NCI-H2107 treated with DMSO at 0.1 percent for 48 hours (cell line): ENCODE data around the gene PSMC5.
"Not testable (repeated sequence)": the region's sequence is repeated elsewhere in the genome, so short reads cannot be mapped to it uniquely, and the experiment has no call there.

ENCODE experiments used
- DNase-seq: peaks from one replicate; lab custom pipeline; 2025; ENCODE audit not compliant: unreplicated experiment; lab: John Stamatoyannopoulos, UW

PSMC5 gene

DNA sequence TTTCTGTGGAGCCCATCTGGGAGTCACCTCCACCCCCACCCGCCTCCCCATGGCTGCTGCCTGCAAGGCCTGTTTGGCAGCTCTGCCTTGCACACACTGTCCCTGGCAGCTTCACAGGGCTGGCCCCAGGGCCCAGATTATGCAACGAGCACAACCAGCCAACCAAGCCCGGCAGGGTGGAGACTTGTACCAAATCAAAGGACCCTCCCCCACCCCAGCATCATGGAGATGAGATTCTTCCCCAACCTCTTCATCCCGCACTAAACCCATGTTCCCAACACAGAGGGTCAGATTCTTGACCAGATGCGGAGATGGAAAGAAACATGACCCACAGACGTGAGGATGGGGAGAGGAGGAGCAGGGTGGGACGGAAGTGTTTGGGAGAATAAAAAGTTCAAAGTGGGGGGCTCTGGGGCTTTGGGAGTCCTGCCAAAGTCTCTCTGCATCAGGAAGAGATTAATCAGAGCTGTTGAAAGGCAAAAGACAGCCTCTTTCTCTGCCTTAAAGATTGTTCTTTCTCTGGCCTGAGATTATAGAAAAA lies 11.5 kb downstream of the PSMC5 start:
- peak; percentile 11 for DNase-seq

DNA sequence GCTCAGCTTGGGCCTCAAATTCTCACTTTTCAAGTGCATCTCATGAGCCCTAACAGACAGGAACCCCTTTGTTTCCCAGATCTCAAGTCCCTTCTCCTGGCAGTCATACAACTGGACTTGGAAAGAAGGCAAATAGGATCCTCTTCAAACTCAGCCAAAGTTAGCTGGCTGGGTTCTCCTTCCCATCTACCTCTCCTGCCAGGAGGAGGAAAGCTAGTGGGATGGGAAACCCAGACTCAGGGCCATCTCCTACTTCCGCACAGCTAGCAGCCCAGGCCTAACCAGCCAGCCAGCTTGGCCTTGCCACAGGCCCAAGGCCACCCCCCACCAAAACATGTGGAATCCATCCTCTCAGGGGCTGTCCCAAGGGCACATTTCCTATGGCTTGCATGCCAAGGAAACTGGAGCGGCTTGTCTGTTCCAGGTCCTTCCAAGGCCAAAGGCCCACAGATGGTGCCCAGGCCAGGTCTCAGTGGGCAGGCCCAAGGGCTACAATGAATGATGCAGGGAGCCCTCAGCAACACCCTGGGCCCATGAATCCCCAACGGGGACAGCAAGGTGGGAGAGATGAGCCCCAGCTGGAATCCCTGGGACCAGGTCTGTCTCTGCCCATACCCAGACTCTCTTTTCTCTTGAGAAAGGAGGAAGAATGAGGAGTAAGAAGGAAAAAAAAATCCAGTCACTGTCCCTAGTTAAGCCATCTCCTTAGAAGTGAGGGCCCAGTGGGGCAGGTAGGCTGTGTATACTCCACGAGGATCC lies 13.5 kb downstream of the PSMC5 start:
- no peak for DNase-seq

DNA sequence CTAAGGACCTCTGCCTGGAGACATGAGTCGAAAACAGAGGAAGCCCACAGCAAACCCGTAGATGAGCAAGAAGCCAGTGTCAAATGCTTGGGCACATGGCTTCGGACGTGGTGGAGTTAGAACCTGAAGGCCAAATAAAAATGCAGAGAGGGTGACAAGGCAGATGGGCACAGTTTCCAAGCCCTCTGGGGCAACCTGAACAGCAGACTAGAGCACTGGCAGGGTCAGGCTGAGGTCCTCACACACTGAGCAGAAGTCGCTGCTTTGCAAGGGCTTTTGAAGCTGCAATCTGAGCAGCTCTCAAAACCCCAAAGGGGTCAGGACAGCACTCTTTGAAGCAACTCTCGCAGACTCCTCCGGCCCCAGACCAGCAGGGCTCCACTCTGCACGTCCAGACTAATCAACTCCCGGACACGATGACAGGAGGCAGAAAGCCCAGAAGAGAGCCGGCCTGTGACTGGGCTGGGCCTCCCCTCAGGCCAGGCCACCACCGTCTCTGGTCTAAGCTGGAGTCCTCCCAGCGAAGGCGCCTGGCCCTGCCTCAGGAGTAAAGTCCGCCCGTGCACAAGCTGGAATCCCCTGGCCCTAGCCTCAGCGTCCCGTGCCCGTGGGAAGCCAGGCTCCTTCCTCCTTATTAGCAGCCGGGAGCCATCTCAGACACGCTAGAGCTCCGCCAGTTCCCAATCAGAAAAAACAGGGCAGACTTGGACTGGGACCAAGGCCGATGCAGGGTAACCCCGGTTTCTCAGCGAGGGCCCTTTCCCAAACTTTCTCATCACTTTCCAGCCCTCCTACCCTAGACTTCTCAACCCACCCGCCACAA lies 14.3 kb downstream of the PSMC5 start:
- DNase-seq, result peak; percentile 30

DNA sequence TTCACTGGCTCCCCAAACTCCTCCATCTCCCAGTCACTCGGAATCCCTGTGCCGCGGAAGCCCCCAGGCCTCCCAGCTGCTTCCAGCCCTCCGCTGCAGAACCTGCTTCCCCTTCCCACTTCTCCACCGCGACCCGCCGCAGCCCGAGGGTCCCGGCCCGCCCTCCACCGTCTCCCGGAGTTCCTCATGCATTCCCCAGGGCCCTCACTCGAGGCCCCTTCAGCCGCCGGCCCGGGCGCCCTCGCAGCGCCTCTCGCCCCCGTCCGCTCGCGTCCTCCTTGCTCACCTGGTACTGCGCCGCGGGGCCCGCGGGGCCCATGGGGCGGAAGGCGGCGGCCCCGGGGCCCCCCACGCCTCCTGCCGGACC lies 14.9 kb downstream of the PSMC5 start:
- no peak for DNase-seq

DNA sequence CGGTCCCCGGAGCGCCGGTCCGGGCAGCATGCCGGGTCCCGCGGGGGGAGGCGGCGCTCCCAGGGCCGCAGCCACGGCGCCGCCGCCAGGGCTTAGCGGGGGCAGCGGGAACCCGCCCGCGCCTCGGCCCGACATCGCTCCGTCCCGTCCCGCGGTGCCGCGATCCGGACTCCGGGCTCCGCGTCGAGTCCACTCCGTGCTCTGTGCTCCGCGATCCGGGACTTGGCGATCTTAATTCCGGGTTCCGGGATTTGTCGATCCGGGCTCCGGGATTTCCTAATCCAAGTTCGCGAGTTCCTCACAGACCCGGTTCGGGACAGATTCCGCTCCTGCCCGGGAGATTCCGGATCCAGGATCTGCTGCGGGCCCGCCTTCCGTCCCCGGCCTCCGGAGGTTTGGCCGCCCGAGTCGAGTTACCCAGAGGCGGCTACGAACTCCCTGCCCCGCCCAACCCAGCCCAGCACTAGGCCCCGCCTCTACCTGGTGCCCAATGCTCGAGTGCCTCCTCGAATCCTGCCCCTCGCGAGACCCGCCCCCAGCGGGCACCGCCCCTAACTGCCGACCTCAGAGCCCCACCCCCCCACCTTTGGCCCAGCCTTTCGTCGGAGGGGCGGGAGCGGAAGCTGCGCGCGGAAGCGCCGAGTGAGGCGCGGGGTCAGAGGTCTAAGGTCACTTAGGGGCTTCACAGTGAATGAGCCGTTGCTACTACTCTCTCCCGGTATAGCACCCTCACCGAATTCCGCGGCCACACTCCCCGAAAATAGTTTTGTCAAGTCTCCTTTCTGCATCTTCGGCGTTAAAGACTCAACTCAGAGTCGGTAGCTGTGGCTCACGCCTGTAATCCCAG lies 15.5 kb downstream of the PSMC5 start, which contains the start of gene SMARCD2:
TSS of gene SMARCD2 (minus strand) at position 146 of the 847 bp plus-strand sequence. CDS start at position 135, 11 bp downstream.
- peak; percentile 91 for DNase-seq

DNA sequence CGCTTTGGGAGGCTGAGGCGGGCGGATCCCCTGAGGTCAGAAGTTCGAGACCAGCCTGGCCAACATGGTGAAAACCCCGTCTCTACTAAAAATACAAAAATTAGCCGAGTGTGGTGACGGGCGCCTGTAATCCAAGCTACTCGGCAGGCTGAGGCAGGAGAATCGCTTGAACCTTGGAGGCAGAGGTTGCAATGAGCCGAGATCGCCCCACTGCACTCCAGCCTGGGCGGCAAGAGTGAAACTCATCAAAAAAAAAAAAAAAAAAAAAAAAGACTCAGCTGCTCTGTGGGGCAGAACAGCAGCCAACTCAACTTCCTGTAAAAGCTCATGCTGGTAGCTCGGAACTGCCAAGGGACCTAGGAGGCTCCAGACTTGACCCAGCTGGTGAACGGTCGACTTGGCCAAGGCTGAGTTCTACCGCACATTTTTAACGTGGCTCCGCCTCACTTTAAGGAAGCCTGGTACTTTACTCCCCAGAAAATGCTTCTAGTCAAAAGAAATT lies 16.2 kb downstream of the PSMC5 start:
- DNase-seq, result not testable (repeated sequence)

DNA sequence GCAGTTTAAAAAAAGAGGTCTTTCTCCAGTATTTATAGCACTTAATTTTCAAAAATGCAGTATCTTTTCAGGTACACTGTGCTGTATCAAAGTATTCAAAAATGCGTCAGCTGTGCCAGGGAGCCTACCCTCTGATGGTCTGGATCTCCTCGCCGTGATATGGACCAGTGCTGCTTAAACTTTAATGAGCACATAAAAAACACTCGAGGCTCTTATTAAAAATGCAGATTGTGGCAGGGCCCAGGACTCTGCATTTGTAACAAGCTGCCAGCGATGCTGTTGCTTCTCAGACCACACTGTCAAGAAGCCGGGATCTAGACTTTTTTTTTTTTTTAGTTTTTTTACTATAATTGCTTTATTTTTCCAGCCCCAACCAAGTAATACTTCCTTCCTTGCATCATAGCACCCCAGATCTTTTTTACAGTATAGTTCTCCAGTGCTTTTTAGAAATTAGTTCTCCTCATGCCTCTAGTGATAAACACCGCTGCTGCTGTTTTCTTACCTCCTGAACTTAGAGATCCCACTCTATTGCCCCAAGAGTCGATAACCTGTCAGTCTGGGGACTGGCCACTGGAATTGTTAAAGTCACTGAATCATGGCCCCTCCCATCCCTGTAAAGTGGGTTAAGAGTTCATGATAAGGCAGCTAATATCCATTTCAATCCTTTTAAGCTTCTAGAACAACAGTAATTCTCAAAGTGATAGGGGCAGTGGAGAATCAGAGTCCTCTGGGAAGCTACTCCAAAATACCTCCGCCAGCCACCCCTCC lies 16.9 kb downstream of the PSMC5 start:
- DNase-seq, result no peak

DNA sequence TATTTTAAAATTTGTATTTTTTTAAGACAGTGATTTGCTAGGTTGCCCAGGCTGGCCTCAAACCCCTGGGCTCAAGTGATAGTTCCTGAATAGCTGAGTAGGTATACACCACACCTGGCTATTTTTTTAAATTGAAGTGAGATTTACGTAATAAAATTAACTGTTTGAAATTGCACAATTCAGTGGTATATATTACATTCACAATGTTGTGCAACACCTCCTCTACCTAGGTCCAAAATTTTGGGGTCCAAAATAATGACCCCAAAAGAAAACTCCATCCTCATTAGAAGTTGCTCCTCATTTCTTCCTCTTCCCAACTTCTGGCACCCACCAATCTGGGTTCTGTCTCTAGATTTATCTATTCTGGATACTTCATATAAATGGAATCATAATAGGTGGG lies 18.3 kb downstream of the PSMC5 start:
- no peak for DNase-seq

DNA sequence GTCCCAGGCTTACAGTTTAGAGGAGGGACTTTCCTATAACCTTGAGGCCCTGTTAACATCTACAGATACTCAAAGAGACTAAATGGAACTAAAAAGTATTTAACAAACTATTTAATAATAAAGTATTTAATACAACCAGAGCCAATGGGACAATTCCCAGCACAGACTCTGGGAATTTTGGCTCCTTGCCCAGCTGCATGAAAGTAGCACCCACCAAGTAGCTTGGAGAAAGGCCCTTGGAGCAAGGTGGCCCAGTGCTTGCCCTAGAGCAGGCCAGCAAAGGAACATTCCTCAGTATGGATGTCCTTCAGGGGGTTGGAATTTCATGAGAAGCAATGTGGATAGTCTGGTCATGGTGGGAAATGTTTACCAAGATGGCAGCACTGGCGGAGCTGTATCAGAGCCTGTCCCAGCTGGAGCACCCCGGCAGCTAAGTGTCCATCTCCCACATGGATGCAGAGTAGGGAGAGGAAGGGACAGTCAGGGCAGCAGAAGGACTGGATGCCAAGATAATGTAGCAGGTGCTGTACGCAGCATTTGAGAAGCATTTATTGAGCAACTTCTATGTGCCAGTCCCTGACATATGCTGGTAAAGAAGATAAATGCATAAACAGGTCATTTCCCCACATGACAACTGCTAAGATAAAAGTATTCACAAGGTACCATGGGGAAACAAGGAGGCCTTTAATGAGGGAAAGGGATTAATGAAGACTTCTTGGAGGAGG lies 20.5 kb downstream of the PSMC5 start:
- no peak for DNase-seq

DNA sequence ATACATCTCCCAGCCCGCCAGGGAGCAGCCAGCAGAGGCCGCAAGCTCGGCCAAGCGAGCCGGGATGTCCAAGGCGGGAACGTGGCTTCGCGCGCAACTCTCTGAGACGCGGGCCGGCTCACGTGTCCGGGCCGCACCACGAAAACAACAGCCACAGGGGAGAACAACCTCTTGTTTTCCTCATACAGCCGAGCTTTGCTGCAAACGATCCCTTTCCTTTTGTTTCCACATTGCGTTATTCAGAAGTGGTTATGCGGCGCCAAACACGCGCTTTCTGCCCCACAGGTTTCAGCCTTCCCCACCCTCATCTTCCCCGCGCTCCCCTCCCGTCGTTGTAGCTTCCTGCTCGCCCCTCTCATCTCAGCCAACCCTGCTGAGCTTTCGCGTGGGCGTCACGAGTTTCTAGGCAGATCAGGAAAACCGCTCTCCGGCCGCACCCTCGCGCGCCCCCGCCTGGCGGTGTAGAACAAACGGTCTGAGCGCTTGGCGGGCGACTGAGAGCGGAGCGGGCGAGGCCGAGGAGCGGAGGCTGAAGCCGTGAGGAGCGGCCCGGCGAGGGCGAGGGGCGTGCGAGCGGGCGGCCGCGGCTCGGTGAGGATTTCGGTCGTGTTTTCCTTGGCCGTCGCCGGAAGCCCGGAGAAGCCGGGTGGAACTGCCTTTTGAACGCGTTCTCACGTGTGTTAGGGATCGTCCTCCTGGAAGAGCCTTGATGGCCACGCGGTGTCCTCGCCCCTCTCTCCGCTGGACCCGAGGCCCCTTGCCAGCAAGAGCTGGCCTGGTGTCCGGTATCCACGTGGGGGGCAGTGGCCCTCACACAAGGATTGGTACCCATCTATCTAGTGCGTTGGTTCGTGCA lies 21.8 kb downstream of the PSMC5 start:
- DNase-seq, result no peak

DNA sequence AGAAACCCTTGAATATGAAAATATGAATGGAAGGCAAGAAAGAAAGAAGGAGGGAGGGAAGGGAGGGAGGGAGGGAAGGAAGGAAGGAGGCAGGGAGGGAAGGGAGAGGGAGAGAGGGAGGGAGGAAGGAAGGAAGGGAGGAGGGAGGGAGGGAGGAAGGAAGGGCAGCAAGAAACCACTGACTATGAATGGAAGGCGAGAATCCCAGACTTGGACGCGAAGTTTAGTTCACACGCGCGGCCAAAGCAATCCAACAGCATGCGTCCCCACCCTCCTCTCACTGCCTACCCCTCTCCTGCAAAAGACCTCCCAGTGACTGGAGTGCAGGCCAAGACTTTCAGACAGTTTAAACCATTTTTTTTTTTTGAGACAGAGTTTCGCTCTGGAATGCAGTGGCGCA lies 23.2 kb downstream of the PSMC5 start:
- DNase-seq, result no peak

DNA sequence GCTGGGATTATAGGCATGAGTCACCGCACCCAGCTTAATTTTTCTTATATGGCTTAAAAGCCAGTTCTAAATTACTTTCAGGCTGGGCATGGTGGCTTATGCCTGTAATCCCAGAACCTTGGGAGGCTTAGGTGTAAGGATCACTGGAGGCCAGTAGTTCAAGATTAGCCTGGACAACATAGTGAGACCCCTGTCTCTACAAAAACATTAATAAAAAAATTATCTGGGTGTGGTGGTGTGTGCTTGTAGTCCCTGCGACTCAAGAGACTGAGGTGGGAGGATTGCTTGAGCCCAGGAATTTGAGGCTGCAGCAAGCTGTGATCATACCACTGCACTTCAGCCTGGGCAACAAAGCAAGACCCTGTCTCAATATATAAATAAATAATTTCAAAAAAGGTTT lies 26.0 kb downstream of the PSMC5 start:
- no peak for DNase-seq

DNA sequence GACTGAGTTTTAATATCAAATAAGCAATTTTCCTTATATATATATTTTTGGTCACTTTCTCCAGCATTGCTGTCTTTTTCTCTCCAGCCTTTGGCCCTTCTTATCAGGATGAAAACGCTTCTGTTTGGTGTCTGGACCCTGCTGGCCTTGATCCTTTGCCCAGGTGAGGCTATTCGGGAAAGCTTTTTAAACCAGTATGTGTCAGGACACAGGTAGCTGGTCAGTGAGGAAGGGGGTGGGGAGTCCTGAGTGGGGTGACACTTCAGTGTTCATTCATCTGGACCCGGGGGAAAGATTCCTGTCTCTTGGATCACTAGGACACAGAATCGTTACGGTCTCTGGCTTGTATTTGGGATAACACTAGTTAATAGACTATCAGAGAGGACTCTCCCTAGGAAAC lies 27.5 kb downstream of the PSMC5 start:
- no peak for DNase-seq

DNA sequence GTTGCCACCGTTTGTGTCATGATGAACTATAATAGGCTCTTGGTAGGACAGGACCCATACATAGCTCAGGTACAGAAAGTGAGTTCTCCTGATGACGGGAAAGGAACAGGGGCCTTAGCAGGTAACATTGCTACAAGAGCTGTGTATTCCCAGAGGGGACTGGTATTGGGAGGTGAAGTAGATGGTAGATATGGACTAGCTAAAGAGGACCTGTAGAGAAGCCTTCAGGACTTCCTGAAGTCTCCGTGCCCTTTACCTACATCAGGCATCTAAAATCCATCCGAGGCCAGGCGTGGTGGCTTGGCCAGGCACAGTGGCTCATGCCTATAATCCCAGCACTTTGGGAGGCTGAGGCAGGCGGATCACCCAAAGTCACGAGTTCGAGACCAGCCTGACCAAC lies 28.0 kb downstream of the PSMC5 start:
- DNase-seq, result no peak

DNA sequence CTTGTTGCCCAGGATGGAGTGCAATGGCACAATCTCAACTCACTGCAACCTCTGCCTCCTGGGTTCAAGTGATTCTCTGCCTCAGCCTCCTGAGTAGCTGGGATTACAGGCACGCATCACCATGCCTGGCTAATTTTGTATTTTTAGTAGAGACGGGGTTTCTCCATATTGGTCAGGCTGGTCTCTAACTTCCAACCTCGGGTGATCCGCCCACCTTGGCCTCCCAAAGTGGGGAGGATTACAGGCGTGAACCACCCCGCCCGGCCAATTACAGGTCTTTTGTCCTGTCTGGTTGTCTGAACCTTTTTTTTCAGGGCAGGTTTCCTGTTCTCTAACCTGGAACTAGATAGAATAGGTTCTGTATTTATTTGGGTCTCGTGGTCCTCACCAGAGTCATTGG lies 29.2 kb downstream of the PSMC5 start:
- DNase-seq, result not testable (repeated sequence)

DNA sequence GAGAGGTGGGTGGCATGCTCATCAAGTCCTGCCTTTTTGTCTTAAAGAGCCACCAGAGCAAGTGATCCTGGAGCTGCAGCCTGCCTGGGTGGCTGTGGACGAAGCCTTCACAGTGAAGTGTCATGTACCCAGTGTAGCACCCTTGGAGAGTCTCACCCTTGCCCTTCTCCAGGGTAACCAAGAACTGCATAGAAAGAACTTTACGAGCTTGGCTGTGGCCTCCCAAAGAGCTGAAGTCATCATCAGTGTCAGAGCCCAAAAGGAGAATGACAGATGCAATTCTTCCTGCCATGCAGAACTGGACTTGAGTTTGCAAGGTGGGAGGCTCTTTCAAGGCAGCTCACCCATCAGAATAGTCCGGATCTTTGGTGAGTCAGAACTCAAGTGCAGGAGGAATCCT lies 32.0 kb downstream of the PSMC5 start:
- DNase-seq, result no peak

DNA sequence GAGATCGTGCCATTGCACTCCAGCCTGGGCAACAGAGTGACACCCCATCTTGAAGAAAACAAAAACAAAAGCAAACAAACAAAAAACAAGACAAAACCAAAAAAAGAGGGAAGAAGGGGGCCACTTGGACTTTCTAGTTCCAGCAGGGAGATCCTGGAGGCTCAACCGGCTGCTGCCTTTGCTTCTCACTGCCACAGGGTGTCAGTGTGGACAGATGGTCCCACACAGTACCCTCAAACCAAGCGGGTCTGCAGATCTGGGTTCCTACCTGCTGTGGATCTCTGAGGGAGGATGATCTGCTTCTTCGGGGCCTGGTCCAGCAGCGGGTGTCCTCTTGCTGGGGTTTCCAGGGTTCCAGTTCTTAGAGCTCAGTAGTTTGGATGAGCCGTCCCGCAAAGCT lies 39.4 kb downstream of the PSMC5 start:
- DNase-seq, result not testable (repeated sequence)

DNA sequence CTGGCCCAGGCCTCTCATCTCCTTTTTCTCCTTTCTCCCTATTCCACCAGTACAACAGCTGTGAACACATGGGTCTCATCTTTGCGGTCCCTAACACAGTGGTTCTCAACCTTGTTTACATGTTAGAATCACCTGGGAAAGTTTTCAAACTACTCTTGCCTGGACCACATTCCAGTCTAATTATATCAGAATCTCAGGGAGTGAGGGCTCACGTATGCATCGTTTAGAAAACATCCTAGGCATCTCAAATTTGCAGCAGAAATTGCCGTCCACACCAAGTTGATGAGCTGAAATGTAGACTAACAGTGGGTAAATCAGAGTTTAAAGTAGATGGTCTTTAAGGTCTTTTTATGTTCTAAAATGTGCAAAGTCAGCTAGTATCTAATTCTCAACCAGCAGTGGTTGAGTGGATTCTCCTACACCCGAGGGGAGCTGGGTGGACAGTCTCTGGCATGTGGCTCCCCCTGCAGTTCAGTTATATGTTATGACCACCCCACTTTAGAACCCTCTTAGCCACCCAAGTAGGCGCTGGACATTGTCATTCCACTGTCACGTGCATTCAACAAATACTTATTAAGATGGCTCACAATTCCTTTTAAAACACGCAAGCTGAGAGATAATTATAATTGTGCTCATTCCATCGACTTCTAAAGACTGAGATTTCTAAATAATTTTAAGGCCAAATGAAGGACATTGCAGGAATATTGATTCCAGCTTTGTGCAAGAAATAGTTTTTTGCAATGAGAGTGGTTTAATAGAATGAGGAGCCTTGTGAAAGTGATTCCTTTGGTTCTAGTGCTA lies 42.5 kb downstream of the PSMC5 start:
- not testable (repeated sequence) for DNase-seq
